Osteocyte (in vitro differentiated cells): ENCODE measurements around the gene GTPBP1. TPM values are rescaled to one million over a fixed set of nuclear protein-coding genes. Genes with fewer than 3 reads are reported as not detected.
A peak's percentile ranks its signal among the peaks of the same experiment; 100 is the strongest.

Experiments used
- DNase-seq: peaks from one replicate; pipeline ENCODE4 v3.0.0; 2021; ENCODE audit warnings: mixed read lengths; ENCODE audit not compliant: unreplicated experiment; ENCODE audit errors: extremely low spot score
- H3K27ac Mint-ChIP-seq: one replicate; pipeline ENCODE4 v1.8.0; 2021; ENCODE audit warnings: mild to moderate bottlenecking, mixed read lengths; ENCODE audit not compliant: unreplicated experiment
- H3K27me3 Mint-ChIP-seq: one replicate; pipeline ENCODE4 v1.8.0; 2021; ENCODE audit warnings: mixed read lengths; ENCODE audit not compliant: unreplicated experiment
- H3K36me3 Mint-ChIP-seq: one replicate; pipeline ENCODE4 v1.8.0; 2021; ENCODE audit warnings: mixed read lengths; ENCODE audit not compliant: unreplicated experiment
- H3K4me1 Mint-ChIP-seq: one replicate; pipeline ENCODE4 v1.8.0; 2021; ENCODE audit warnings: mixed read lengths; ENCODE audit not compliant: unreplicated experiment
- H3K4me3 Mint-ChIP-seq: one replicate; pipeline ENCODE4 v1.8.0; 2021; ENCODE audit warnings: mild to moderate bottlenecking, moderate library complexity, mixed read lengths; ENCODE audit not compliant: unreplicated experiment
- H3K9me3 Mint-ChIP-seq: one replicate; pipeline ENCODE4 v1.8.0; 2021; ENCODE audit warnings: mixed read lengths; ENCODE audit not compliant: unreplicated experiment
- CTCF ChIP-seq: fragments of 200-600 bp; sonication (generic); IDR thresholded peaks from 2 replicates; pipeline ENCODE4 v1.5.0; 2021; ENCODE audit warnings: antibody characterized with exemption, mild to moderate bottlenecking, moderate library complexity
- total RNA-seq: library from RNA; stranded (reverse); gene quantifications from 2 replicates; pipeline ENCODE4 v1.2.1, GENCODE V29; 2021

GTPBP1 gene
- total RNA-seq, 1 donor from 2014 or later, result 68.8 TPM

- no peak overlapping the region for H3K27ac Mint-ChIP-seq
- no peaks in the 10 kb centered on the region for H3K4me1 Mint-ChIP-seq
- H3K4me3 Mint-ChIP-seq, result no peak overlapping the region
- H3K36me3 Mint-ChIP-seq, result peaks cover 18% of the 10 kb centered on the region
- H3K27me3 Mint-ChIP-seq, result no peaks in the 10 kb centered on the region
- no peak for TF ChIP-seq CTCF
- DNase-seq, result no peak
- H3K9me3 Mint-ChIP-seq, result no peaks in the 10 kb centered on the region
Measured at GRCh38 chr22:38675833-38676232, 29.9 kb upstream of the GTPBP1 start.

- peak; percentile 94 for DNase-seq
- Mint-ChIP-seq H3K9me3 (no peaks in the 10 kb centered on the region), H3K4me1 (peaks cover 18% of the 10 kb centered on the region), H3K36me3 (peaks cover 22% of the 10 kb centered on the region), H3K4me3 (peak within 1 kb of the TSS; percentile 98), H3K27ac (peak within 1 kb of the TSS; percentile 87), H3K27me3 (no peaks in the 10 kb centered on the region)
- TF ChIP-seq CTCF, result peak; percentile 62
Measured at GRCh38 chr22:38681582-38682335, 24.0 kb upstream of the GTPBP1 start, which contains the start of gene TOMM22. TSS of gene TOMM22 (plus strand) at chr22:38681957. CDS start at chr22:38681979, 22 bp downstream.

- DNase-seq, result no peak
- H3K4me3 Mint-ChIP-seq, result no peak overlapping the region
Measured at GRCh38 chr22:38684895-38685294, 20.8 kb upstream of the GTPBP1 start.

GRCh38 chr22:38685761-38686160 lies 20.0 kb upstream of the GTPBP1 start:
- no peak for TF ChIP-seq CTCF
- H3K4me1 Mint-ChIP-seq, result peaks cover 18% of the 10 kb centered on the region
- no peak for DNase-seq
- H3K9me3 Mint-ChIP-seq, result no peaks in the 10 kb centered on the region
- no peak overlapping the region for H3K4me3 Mint-ChIP-seq
- no peaks in the 10 kb centered on the region for H3K27me3 Mint-ChIP-seq
- H3K27ac Mint-ChIP-seq, result no peak overlapping the region
- H3K36me3 Mint-ChIP-seq, result peaks cover 42% of the 10 kb centered on the region

More at GRCh38 chr22:38684895-38685294, 20.8 kb upstream of the GTPBP1 start:
- peaks cover 18% of the 10 kb centered on the region for H3K4me1 Mint-ChIP-seq
- TF ChIP-seq CTCF, result no peak
- H3K9me3 Mint-ChIP-seq, result no peaks in the 10 kb centered on the region
- peaks cover 40% of the 10 kb centered on the region for H3K36me3 Mint-ChIP-seq
- no peak overlapping the region for H3K27ac Mint-ChIP-seq
- H3K27me3 Mint-ChIP-seq, result no peaks in the 10 kb centered on the region

- Mint-ChIP-seq H3K27ac (no peak overlapping the region), H3K27me3 (no peaks in the 10 kb centered on the region), H3K4me1 (peaks cover 15% of the 10 kb centered on the region), H3K9me3 (no peaks in the 10 kb centered on the region), H3K4me3 (no peak overlapping the region), H3K36me3 (peaks cover 47% of the 10 kb centered on the region)
- no peak for TF ChIP-seq CTCF
- DNase-seq, result no peak
Measured at GRCh38 chr22:38689651-38690050, 16.1 kb upstream of the GTPBP1 start.
